Islet precursor cell (in vitro differentiated cells): ENCODE results near the gene GPR61.
A peak's percentile ranks its signal among the peaks of the same experiment; 100 is the strongest.

Experiments
- DNase-seq: peaks from one replicate; pipeline ENCODE4 v3.0.0-alpha.2; 2018

The GPR61 gene, protein sequence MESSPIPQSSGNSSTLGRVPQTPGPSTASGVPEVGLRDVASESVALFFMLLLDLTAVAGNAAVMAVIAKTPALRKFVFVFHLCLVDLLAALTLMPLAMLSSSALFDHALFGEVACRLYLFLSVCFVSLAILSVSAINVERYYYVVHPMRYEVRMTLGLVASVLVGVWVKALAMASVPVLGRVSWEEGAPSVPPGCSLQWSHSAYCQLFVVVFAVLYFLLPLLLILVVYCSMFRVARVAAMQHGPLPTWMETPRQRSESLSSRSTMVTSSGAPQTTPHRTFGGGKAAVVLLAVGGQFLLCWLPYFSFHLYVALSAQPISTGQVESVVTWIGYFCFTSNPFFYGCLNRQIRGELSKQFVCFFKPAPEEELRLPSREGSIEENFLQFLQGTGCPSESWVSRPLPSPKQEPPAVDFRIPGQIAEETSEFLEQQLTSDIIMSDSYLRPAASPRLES

DNA sequence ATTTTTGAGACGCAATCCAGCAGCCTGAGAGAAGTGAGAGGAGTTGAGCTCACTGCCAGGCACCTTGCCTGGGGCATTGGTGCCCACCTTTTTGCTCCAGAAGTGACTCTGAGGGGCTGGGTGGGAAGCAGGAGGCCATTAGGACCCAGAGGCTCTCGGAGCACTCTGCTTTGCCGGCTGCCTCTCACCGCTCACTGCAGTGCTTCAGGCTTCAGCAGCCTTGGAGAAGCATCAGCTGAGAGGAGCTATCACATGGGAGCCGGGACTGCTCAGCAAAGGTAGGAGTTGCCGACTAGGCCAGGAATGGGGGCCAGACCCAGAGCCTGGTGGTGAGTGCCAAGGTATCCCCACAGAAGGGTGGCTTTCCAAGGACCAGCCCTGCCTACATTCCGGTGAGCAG is at the start of gene GPR61:
Gene GPR61 (plus strand): TSS at position 197 of the 400 bp plus-strand sequence. CDS start 3,151 bp downstream, outside the sequence.
- no peak for DNase-seq

DNA sequence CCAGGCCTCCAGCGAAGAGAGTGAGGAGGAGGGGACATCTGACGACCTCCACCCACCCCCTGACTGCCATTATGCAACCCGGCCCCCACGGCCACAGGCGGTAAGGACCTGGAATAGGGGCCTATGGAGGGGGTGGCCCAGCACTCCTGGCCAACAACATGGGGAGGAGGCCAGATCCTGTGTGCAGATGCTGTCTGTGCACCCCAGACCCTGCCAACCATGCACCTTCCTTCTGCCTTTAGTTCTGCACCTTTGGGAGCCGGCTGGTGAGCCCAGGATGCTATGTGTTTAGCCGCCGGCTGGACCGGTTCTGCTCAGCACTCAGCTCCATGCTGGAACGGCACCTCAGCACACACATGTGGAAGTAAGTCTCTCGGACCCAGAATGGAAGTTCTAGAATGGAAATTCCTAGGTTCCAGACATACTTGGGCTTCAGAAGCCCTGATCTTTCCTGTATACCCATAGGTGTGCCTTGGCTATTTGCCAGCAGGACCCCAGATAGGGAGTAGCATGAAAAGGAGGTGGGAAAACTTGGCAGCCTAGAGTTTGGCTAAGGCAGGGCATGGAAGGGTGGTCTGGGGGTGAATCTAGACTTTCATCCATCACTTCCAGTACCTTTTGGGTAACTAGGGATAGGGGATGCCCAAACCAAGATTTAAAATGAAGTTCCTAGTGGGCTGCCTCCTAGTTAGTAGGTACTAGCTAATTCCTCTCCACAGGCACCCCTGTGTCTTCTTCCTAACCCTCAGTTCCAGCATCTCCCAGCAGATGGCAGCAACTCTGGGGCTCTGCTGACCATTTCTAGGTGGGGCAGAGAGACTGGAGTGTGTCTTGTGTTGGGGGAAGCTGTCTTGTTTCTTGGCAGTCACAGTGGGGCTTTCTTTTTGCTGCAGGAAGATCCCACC is 49.4 kb upstream of the GPR61 start:
- DNase-seq, result peak; percentile 88

DNA sequence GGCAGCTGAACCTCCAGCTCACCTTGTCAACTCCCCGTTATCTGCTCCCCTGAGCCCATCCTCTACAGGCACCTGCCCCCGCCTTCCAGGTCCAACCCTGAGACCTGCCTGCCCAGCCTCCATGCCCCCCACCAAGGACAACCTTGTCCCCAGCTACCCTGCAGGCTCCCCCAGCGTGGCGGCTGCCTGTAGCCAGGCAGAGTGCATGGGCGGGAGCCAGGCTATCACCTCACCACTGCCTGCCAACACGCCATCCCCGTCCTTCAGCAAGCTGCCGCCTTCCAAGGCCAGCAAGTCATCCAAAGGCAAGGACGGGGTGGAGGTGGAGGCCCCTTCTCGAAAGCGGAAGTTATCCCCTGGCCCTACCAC is 48.8 kb upstream of the GPR61 start:
- DNase-seq, result no peak

DNA sequence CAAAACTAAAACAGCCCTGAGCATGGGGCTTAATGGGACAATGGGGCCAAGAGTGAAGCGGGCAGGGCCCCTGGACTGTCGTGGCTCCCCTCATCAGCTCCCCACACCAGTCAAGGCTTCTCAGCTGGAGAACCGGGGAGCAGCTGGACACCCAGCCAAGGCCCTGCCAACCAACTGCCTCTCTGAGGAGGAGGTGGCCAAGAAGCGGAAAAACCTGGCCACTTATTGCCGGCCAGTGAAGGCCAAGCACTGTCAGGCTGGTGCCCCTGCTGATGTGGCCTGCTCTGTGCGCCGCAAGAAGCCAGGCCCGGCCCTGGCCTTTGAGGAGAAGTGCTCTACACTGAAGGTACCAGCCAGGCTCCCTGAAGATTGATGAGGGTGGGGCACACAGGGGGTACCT is 48.3 kb upstream of the GPR61 start:
- no peak for DNase-seq

DNA sequence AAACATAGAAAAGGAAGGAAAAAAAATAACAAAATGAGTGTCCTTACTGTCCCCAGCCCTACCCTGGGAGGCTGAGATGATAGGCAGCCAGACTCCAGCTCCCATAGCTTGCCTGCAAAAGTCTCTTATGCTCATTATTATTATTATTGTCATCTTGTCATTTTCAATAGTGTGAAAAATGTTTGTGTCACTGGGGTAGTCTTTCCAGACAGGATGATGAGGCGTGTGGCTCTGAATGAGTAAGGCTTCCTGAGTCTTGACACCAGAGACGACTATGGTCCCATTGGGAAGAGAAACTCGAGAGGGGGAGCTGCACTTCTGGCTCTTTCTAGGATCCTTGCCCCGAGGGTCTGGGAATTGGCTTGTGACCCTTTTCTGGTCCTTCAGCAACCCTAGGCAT is 46.9 kb upstream of the GPR61 start:
- no peak for DNase-seq

DNA sequence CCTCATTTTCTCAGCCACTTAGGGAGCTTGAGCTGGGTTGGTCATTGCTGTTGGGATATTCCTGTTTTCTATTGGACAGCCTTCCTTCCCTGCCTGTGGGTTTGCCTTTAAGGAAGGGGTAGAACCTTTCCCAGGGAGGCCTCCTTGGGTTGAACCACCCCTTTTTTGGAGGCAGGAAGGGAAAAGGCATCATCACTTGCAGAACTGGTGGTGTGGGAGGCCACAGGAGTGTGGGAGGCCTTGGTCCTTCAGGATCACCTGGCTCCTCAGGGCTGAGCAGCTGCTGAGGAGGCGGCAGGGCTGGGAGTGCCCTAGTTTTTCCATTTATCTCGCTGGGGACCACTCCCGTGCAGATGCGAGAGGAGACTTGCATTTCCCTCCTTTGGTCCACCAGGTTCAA is 46.4 kb upstream of the GPR61 start:
- DNase-seq, result no peak

DNA sequence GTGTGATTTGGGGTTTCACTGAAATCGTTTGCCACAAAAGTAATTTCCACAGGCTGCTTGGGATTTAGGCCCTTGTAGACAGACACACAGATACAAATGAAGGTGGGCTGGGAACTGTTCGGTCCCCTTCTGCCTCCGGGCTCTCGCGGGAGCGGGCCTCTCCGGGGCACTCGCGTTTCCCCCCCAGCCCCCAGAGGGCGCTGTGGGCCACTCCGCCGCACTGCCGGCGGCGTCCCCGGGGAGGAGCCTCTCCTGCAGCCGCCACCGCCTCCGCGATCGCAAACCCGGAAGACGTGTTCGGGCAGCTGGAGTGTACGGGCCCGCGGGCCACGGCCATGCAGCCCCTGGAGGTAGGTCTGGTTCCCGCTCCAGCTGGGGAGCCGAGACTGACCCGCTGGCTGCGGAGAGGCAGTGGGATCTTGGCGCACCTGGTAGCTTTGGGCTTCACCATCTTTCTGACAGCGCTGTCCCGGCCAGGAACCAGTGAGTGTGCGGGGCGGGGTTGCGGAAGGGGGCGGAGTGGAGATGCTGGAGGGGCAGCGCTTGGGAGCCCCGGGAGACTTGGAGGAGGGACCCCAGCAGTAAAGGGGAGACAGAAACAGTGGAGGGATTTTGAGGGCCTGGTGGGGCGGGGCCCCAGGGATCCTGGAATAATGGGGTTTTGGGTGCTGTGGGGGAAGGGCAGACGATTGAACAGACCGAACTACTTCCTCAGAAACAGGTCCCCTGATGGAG is 45.7 kb upstream of the GPR61 start, which contains the start of gene CYB561D1:
Gene CYB561D1 (plus strand): TSS at position 290 of the 735 bp plus-strand sequence. CDS start 46 bp downstream, at position 336.
- DNase-seq, result peak; percentile 96

DNA sequence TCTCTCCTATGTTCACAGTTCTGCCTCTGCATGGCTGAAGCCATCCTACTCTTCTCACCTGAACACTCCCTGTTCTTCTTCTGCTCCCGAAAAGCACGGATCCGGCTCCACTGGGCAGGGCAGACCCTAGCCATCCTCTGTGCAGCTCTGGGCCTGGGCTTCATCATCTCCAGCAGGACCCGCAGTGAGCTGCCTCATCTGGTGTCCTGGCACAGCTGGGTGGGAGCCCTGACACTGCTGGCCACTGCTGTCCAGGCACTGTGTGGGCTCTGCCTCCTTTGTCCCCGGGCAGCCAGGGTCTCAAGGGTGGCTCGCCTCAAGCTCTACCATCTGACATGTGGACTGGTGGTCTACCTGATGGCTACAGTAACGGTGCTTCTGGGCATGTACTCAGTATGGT is 43.9 kb upstream of the GPR61 start:
- peak; percentile 29 for DNase-seq

DNA sequence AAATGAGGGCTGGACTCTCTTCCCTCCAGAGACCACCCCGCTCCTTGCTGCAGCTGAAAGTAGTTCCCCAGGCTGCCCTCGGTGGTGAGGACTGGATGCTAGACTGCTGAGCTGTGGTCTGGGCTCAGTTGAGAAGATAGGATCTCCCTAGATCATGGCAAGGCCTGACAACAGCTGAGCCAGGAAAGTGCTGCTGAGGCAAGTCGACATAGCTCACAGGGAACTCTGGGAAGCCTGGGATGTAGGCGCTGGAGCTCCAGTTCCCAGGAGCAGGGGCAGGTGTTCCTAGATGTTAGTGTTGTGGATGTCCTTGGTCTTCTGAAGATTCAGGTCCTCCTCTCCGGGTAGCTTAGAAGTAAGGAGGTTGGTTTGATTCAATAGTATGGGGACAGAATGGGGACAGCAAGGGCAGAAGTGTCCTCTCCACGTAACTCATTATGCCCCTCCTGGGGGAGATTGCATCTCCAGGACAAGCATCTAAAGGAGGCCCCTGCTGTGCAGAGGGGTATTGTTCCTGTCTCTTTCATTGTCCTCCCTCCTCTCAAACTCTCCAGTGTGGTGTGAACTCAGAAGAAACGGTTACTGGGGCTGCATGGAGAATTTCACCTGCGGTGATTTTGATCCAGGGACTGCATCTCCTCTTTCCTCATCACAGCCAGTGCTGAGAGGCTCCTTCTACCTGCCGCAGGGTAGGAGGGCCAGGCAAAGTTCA is 42.1 kb upstream of the GPR61 start:
- no peak for DNase-seq

DNA sequence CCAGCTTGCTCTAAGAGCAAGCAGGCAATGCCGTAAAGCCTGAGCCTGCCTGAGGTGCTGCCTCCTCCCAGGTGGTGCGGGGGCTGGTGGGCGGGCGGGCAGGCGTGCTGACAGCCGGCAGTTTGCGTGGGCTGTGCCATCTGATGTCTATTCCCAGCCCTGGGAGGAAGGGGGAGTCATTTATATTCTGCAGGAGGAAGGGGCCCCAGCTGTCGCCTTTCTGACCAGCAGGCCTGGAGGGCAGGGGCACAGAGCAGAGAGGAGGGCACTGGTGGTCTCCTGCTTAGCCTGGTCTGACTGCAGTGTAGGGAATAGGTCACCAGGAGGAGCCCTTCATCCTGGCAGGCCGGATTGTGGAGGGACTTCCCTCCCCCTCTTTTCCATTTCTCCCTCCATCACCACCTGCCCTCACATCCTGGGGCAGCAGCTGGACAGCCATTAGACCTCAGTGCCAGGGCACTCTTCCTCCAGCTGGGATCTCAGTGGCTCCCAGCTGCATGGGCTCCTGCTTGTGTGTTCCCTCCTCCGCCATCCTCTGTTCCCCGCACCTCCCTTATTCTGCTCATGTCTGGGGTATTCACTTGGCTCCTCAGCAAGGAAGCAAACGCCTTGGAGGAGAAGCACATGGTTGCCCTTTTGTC is 41.4 kb upstream of the GPR61 start:
- DNase-seq, result peak; percentile 82

DNA sequence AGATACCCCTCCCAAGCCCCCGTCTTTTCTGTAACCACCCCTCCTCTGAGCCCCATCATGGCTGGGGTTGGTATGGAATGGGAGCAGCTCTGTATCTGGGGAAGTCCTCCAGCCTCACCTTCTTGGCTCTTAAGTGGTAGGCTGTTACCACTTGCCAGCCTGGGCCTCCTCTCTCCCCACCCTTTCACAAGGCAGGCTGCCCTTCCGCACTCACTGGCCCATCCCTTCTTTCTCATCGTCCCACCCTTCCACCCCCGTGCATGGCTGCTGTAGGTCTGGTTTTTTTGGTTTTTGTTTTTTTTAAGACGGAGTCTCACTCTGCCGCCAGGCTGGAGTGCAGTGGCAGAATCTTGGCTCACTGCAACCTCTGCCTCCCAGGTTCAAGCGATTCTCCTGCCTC is 40.6 kb upstream of the GPR61 start:
- DNase-seq, result no peak

DNA sequence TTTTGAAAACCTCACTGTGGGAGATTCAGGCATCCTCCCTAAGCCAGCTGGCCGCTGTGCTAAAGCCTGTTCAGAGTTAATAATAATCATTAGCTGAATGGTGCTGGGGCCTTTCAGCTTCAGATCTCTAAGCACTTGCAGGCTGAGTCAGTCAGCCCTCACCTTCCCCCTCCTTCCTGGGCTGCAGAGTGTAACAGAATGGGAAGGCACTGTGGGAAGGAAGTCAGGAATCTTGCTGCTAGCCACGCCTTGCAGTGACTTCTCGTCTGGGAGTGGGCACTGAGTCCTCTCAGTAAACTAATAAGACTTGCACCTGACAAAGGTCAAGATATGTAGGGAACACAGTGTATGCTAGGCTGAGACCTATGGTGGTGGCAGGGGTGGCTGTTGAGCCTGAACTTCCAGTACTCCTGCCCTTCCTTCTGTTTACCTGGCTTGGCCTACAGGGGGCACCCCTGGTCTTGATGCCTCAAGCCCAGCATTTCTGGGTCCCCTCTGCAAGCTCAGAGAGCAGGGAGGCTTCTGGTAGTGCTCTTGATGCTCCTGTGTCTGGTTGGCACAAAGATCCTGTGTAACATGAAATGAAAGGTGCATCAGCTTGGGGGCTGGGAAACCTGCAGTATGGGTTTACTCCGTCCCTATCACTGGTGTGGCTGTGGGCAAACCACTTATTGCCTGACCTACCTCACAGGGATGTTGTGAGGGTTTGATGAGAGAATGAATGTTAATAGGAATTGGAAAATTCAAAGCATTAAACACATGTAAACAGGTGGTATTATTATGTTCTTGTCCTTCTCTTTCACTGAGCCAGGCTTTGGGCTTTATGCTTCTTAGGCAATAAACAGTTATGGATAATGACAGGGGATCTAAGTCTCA is 39.8 kb upstream of the GPR61 start:
- peak; percentile 89 for DNase-seq

DNA sequence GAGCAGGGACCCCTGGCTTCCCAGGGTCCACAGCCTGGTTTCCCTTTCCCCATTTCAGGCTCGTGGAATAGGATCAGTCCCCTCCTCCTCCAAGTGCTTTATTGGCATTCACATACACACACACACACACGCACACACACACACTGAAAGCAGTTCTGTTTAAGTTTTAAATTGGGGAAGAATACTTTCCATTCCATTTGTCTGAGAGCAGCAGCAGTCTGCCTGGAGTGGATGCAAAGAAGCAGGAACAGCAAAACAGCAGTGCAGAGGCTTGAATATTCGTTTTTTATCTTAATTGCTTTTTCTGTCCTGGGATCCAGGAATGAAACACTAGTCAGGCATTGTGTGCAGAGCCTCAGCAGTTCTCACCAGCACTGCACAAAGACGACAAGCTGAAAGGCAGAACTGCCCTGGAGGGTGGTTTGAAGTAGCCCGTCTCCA is 38.7 kb upstream of the GPR61 start:
- DNase-seq, result peak; percentile 82

DNA sequence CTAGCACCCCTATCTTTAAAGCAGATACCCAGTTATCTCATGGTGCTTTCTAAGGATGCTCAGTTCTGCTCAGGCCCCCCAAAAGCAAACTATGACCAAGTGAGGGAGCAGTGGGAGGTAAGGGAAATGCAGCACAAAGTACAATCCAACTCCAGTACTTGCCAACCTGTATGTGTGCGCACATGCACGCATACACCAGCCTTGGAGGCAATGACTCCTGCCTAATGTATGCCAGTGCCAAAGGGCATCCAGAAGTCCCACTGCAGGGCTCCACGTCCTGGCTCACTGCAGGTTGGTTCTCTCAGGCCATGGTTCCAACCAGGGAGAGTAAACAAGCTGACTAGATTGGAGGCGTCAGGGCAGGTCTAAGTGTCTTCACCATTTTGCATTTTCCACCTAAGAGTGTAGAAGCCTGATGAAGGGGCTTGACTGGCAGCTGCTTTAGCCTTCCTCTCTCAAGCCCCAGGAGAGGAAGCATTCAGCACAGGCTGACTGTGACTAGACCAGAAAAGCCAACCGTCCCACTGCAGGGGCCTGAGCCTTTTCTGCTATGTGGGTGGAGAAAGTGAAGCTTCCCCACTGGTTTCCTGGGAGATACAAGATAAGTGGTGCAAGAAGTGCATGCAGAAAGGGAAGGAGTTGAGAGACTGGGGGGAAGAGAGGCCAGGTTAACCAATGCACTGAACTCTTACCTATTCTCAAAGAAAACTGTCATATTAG is 37.9 kb upstream of the GPR61 start:
- peak; percentile 49 for DNase-seq

DNA sequence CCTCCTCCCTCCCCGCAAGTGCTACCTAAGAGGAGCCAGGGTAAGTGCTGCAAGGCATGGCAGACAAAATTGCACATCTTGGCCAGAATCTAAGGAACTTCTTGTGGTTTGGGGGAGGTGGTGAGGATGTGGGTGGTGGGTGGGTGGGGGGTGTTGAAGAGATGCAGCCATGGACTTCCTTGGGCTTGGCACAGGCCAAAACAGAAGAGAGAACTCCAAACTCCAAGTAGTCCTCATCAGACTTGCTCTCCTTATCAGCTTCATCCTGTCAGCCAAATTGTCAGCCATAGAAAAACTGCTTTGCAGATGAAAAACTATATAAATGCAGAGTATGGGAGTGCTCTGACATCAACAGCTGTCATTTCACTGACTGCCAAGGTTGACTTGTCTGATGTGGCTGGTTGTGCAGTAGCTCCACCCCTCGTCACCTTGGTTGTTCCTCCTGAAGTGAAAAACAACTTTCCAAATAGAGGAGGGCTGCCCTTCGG is 37.3 kb upstream of the GPR61 start:
- no peak for DNase-seq

DNA sequence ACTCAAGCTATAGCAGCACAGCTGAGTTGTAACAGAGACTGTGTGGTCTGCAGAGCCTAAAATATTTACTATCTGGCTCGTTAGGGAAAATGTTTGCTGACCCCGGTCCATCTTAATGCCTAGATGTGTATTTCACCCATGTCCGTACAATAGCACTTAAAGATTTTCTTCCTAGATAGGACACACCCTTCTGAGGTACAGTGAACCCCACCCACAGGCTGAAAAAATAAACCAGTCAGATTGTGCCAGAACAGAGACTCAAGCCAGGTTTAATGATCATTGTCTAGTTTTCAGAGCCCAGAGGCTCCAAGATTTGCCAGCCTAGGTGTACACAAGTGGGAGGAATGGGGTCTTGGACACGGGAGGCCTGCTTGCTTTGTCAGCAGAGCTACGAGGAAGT is 35.7 kb upstream of the GPR61 start:
- DNase-seq, result no peak

DNA sequence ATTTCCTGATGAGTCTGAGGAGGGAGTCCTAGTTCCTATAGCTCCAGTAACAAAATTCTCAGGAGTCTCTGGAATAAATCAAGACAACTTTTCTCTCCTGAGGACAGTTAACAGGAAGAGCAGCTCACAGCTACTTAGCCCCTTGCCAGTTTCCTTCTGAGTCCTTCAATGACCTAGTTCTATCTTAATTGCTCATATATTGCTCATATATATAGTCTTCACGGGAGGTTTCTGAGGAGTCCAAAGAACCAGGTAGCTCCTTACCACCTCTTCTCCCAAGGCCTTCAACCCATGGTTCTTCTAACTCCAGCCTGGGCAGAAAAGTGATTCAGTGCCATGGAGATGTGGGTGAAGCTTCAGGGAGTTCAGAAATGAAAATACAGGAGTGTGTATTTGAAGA is 34.7 kb upstream of the GPR61 start:
- DNase-seq, result no peak

DNA sequence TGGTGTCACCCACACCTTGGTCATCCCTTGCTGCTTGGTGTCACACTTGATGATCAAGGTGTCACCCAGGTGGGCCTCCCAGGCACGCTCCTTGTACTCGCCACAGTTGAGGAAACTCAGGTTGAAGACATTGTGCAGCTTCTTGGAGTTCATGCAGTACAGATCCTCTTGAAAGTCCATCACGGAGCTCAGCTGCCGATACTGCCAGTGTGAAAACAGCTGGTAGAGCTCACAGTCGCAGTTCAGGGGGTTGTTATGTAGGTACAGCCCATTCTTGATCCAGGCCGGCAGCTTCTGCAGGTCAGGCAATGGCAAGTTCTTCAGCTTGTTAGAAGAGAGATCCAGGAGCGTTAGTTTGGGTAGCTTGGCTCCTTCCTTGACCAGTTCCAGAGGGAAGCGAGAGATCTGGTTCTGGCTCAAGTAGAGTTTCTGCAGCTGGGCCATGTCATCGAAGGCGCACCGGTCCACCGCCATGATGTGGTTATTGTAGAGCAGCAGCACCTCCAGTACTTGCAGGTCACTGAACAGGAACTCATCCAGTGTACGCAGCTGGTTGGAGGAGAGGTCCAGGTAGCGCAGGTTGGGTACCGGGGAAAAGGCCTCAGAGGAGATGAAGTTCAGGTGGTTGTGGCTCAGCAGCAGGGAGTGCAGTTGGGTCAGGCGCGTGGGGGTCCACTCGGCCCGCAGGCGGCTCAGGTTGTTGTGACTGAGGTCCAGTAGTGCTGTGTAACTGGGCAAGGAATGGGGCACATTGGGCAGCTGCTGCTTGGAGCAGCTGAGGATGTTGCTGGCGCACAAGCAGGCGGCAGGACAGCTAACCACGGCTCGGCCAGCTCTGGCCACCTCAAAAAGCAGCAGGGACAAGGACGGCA is 31.4 kb upstream of the GPR61 start:
- DNase-seq, result peak; percentile 41

DNA sequence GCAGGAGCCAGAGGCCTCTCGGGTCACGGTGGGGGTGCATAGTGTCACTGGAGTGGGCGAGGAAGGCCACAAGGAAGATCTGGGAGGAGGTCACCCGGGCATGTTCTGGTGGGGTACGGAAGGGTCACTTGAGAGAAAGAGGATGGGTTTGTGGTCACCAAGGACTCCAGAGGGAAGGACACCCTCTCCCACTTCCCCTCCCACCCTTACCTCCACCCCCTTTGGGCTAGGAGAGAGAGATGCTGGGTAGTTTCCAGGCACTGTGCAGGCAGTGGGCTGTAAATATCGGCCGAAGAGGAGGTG is 30.8 kb upstream of the GPR61 start:
- no peak for DNase-seq
